Liver (tissue), 9 donors: ENCODE results near the gene DRD4. TPM values are rescaled to one million over a fixed set of nuclear protein-coding genes. Genes with fewer than 3 reads are reported as not detected.
A peak's percentile ranks its signal among the peaks of the same experiment; 100 is the strongest.

Experiments
- DNase-seq: peaks from one replicate; pipeline ENCODE4 v3.0.0-alpha.2; 2017; ENCODE audit warnings: low spot score
- H3K27ac ChIP-seq, 2 donors: one replicate each; pipeline ENCODE4 v1.7.0; 2013; ENCODE audit warnings: inconsistent platforms in 2 of 2, low read length in 2 of 2, control low read depth in 1 of 2, low read depth in 1 of 2, mild to moderate bottlenecking in 1 of 2
- H3K27me3 ChIP-seq, 4 donors: one replicate each; pipeline versions ENCODE4 v1.6.1 to v1.7.0; 2013; ENCODE audit warnings: low read length in 3 of 4, inconsistent platforms in 1 of 4, mild to moderate bottlenecking in 1 of 4, moderate library complexity in 1 of 4; ENCODE audit not compliant: control insufficient read depth in 4 of 4, insufficient read depth in 4 of 4
- H3K36me3 ChIP-seq, 4 donors: one replicate each; pipeline versions ENCODE4 v1.6.1 to v1.7.0; 2013; ENCODE audit warnings: low read length in 3 of 4, mild to moderate bottlenecking in 3 of 4, low read depth in 1 of 4, moderate library complexity in 1 of 4; ENCODE audit not compliant: control insufficient read depth in 4 of 4, insufficient read depth in 3 of 4
- H3K4me1 ChIP-seq, 4 donors: one replicate each; pipeline versions ENCODE4 v1.6.1 to v1.7.0; 2013; ENCODE audit warnings: low read length in 3 of 4, mild to moderate bottlenecking in 3 of 4, moderate library complexity in 1 of 4; ENCODE audit not compliant: control insufficient read depth in 4 of 4, insufficient read depth in 4 of 4
- H3K4me3 ChIP-seq, 3 donors: one replicate each; pipeline versions ENCODE4 v1.6.1 to v1.7.0; 2013; ENCODE audit warnings: low read length in 3 of 3, control low read depth in 1 of 3, low read depth in 1 of 3, mild to moderate bottlenecking in 1 of 3
- H3K9ac ChIP-seq, 2 donors: one replicate each; pipeline ENCODE4 v1.7.0; 2013; ENCODE audit warnings: low read length in 2 of 2, mild to moderate bottlenecking in 2 of 2, moderate library complexity in 2 of 2, control low read depth in 1 of 2, low read depth in 1 of 2
- H3K9me3 ChIP-seq, 4 donors: one replicate each; pipeline versions ENCODE4 v1.6.1 to v1.7.0; 2013; ENCODE audit warnings: low read length in 3 of 4; ENCODE audit not compliant: control insufficient read depth in 4 of 4
- FOXA1 ChIP-seq: IDR thresholded peaks from 2 replicates; pipeline ENCODE4 v1.6.1; 2016; ENCODE audit warnings: antibody characterized with exemption
- FOXA2 ChIP-seq: IDR thresholded peaks from 2 replicates; pipeline ENCODE4 v1.6.1; 2016; ENCODE audit warnings: antibody characterized with exemption
- GABPA ChIP-seq, 2 donors: IDR thresholded peaks in 1 of 2; conservative IDR thresholded peaks in 1 of 2; 2 replicates each; pipeline ENCODE4 v1.6.1; 2016; ENCODE audit warnings: antibody characterized with exemption in 2 of 2, mild to moderate bottlenecking in 1 of 2, moderate library complexity in 1 of 2
- HNF4G ChIP-seq: IDR thresholded peaks from 2 replicates; pipeline ENCODE4 v1.6.1; 2016; ENCODE audit warnings: antibody characterized with exemption
- JUND ChIP-seq, 2 donors: IDR thresholded peaks; 2 replicates each; pipeline ENCODE4 v1.6.1; 2016; ENCODE audit warnings: antibody characterized with exemption in 2 of 2
- NR2F2 ChIP-seq: IDR thresholded peaks from 2 replicates; pipeline ENCODE4 v1.6.1; 2016; ENCODE audit warnings: antibody characterized with exemption
- RAD21 ChIP-seq, 2 donors: IDR thresholded peaks; 2 replicates each; pipeline ENCODE4 v1.6.1; 2016; ENCODE audit warnings: antibody characterized with exemption in 2 of 2, mild to moderate bottlenecking in 2 of 2
- RXRA ChIP-seq, 2 donors: IDR thresholded peaks; 2 replicates each; pipeline ENCODE4 v1.6.1; 2017 to 2018; ENCODE audit warnings: antibody characterized with exemption in 2 of 2, mild to moderate bottlenecking in 1 of 2
- SP1 ChIP-seq: IDR thresholded peaks from 2 replicates; pipeline ENCODE4 v1.6.1; 2018; ENCODE audit warnings: antibody characterized with exemption, mild to moderate bottlenecking
- TAF1 ChIP-seq: conservative IDR thresholded peaks from 2 replicates; pipeline ENCODE4 v1.6.1; 2016; ENCODE audit warnings: antibody characterized with exemption, mild to moderate bottlenecking
- YY1 ChIP-seq: IDR thresholded peaks from 2 replicates; pipeline ENCODE4 v1.6.1; 2016; ENCODE audit warnings: antibody characterized with exemption, mild to moderate bottlenecking
- WGBS: extraction: QIAGEN DNeasy Blood & Tissue Kit; methylation state at CpG from one replicate; pipeline ENCODE4 v1.1.7; 2013; 5-methylcytosine and 5-hydroxymethylcytosine counted together
- polyA plus RNA-seq, 2 donors: library from polyadenylated mRNA; stranded (reverse) in 1 of 2; unstranded in 1 of 2; fragments of 200-250 nt in 1 of 2; fragments of >200 nt in 1 of 2; fragmentation: Nextera tagmentation in 1 of 2; extraction: Ambion mirVana in 1 of 2; gene quantifications; one replicate each; pipeline versions ENCODE4 v1.2.1 to v1.2.3, GENCODE V29; 2013 to 2015
- total RNA-seq, 2 donors: library from RNA; depleted of rRNA; stranded (reverse); fragments of >200 nt; gene quantifications; one replicate each; pipeline ENCODE4 v1.2.3, GENCODE V29; 2014
- TF ChIP-seq, protein P1 (sequence below): fragments of 150-350 bp; IDR thresholded peaks from 2 replicates; pipeline ENCODE4 v1.5.1; 2017; ENCODE audit warnings: improper control_type of control experiment, low read depth, low read length; ENCODE audit not compliant: missing input control
- TF ChIP-seq, protein P2 (sequence below): IDR thresholded peaks from 2 replicates; pipeline ENCODE4 v1.6.1; 2016; ENCODE audit warnings: antibody characterized with exemption
- TF ChIP-seq, protein P3 (sequence below): IDR thresholded peaks from 2 replicates; pipeline ENCODE4 v1.6.1; 2016; ENCODE audit warnings: antibody characterized with exemption
- donor health status: healthy.
- donor health status: healthy.
- donor health status: healthy.
- donor health status: healthy.
- donor health status: healthy.

DRD4 gene
- total and polyA plus RNA-seq, 4 donors, result not detected

DNA sequence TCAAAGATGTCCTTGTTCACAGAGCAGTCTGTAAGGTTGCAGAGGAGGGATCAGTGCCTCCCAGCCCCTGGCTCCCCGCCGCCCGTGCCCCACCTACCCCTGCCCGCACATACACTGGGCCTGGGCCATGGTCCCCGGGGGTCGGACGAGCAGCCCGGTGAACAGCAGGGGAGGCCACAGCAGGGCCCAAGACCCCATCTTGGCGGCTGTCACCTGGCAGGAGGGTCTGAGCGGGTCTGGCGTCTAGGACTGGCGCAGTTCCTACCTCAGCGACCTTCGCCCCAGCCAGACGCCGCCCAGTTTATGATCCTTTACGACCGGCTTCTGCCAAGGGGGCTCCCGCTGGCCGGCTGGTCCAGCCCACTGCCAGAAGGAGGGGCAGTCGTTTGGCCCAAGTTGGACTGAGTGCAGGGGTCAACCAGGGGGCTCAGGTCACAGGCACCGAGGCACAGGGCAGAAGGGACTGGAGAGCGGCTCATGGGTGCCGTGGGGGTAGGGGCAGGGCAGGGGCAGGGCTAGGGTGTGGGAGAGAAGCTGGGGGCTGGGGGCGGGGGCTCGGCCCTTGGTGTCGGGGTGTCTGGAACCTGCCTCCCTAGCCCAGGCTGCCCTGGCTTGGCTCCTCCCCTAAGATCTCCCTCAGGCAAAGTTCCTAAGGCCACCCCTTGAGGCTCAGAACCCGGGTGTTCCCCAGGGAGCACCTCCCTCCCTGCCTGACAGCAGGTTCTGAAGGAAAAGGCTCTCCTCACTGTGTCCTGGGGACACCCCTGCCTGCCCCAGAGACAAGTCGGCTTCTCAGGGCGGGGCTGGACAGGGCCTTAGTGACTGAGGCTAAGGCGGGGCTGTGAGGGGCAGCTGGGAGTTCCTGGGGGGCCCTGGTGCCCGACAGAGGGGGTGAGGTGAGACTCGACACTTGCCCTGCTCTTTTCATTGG, 12.1 kb upstream of the DRD4 start, which contains the start of gene CDHR5 (continued):
- TF ChIP-seq, protein P1, sequence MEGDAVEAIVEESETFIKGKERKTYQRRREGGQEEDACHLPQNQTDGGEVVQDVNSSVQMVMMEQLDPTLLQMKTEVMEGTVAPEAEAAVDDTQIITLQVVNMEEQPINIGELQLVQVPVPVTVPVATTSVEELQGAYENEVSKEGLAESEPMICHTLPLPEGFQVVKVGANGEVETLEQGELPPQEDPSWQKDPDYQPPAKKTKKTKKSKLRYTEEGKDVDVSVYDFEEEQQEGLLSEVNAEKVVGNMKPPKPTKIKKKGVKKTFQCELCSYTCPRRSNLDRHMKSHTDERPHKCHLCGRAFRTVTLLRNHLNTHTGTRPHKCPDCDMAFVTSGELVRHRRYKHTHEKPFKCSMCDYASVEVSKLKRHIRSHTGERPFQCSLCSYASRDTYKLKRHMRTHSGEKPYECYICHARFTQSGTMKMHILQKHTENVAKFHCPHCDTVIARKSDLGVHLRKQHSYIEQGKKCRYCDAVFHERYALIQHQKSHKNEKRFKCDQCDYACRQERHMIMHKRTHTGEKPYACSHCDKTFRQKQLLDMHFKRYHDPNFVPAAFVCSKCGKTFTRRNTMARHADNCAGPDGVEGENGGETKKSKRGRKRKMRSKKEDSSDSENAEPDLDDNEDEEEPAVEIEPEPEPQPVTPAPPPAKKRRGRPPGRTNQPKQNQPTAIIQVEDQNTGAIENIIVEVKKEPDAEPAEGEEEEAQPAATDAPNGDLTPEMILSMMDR, result no peak
- TF ChIP-seq RAD21 (IDR thresholded peaks at IDR 0.05) (peak in 1 of 2 donors; percentile 26), FOXA2 (no peak), GABPA (IDR thresholded peaks at IDR 0.05 in 1 of 2, conservative IDR thresholded peaks at IDR 0.05 in 1 of 2) (no peak), SP1 (peak; percentile 38), JUND (IDR thresholded peaks at IDR 0.05) (no peak), NR2F2 (no peak)

DNA sequence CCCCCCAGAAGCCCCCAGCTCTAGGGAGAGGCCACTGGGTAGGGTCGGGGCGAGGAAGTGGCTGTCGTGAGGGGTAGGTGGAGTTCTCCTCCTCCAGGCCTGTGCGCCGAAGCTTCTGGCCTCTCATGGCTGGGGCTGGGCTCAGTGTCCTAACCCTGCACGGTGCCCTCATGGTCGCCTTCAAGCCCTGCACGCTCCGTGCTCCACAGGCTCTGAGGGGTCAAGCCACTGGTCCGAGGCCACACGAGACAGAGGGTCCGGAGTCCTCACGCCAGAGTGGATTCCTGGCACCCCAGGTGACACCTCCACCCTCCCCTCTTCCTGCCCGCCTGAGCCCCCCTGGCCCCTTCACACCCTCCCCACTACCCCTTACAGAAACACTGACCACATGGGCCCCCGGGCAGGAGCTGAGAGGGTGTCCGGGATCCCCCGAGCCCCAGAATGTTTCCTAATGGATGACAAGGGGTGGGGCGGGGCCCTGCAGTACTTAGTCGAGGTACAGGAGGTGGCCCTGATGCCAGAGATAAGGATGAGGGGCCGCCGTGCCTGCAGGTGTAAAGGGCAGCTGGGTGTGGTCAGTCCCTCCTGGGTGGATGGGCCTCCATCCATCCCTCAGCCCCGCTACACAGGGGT, 11.3 kb upstream of the DRD4 start:
- no peak overlapping the region for H3K9ac ChIP-seq
- H3K27me3 ChIP-seq, result no peaks in the 10 kb centered on the region
- no peaks in the 10 kb centered on the region for H3K9me3 ChIP-seq
- no peak for TF ChIP-seq SP1
- no peak for TF ChIP-seq JUND (IDR thresholded peaks at IDR 0.05)
- DNase-seq, result no peak
- peaks cover 0 to 2% (median under 1%) of the 10 kb centered on the region in 4 donors for H3K36me3 ChIP-seq
- H3K4me1 ChIP-seq, result peaks cover 4 to 21% (median 9%) of the 10 kb centered on the region in 4 donors
- WGBS, result 80% methylated on average over 22 of the region's 22 CpGs
- H3K4me3 ChIP-seq, result no peak overlapping the region
- no peak overlapping the region for H3K27ac ChIP-seq

DNA sequence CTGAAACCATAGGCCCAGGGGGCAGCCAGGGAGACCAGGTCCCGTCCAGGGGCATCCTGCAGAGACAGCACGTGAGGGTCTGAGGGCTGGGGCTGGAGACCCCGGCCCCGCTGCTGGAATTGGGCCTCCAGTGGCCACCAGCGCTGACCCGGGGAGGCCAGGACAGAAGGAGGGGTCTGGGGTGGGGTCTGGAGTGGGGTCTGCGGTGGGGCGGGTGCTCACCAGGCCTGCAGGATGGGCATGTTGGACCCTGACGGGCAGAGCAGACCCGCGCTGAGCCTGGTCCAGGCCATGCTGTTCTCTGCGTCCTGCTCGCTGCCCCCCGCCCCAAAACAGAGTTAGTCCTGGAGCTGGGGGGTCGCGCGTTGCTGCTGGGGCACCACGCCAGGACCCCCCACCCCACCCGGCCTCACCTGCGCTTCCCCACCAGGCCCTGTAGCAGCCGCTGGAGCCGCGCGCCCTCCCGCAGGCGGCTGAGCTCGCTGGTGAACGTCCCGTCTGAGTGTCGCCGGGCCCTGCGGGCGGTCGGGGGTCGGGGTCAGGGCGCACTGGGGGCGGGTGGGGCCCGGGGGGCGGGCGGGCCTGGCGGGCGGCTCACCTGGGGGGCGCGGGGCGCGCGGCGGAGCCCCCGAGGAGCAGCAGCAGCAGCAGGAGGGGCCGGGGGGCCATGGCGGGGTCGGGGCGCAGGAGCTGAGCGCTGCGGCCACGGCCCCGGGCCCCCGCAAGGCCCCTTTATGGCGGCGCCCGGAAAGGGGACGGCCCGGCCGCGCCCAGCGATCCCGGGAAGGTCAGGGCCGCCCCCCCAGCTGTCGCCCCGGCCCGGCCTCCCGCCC, 10.4 kb upstream of the DRD4 start, which contains the start of gene SCT:
Gene SCT (minus strand): TSS at position 707 of the 833 bp plus-strand sequence. CDS start 38 bp downstream, at position 669.
- H3K27ac ChIP-seq, result no peak within 1 kb of the TSS
- H3K9ac ChIP-seq, result no peak within 1 kb of the TSS
- no peaks in the 10 kb centered on the region for H3K27me3 ChIP-seq
- no peaks in the 10 kb centered on the region for H3K9me3 ChIP-seq
- 41% methylated on average over 72 of the region's 72 CpGs for WGBS
- TF ChIP-seq, protein P2, sequence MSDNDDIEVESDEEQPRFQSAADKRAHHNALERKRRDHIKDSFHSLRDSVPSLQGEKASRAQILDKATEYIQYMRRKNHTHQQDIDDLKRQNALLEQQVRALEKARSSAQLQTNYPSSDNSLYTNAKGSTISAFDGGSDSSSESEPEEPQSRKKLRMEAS, result no peak
- TF ChIP-seq, protein P3, sequence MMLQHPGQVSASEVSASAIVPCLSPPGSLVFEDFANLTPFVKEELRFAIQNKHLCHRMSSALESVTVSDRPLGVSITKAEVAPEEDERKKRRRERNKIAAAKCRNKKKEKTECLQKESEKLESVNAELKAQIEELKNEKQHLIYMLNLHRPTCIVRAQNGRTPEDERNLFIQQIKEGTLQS, result no peak
- no peak for TF ChIP-seq NR2F2
- no peak for TF ChIP-seq HNF4G
- TF ChIP-seq YY1, result no peak
- no peak for TF ChIP-seq GABPA (IDR thresholded peaks at IDR 0.05 in 1 of 2, conservative IDR thresholded peaks at IDR 0.05 in 1 of 2)
- no peak for TF ChIP-seq SP1
- TF ChIP-seq, protein P1, result no peak
- no peak for TF ChIP-seq FOXA1
- no peak for TF ChIP-seq TAF1
- no peak for TF ChIP-seq JUND (IDR thresholded peaks at IDR 0.05)
- TF ChIP-seq RXRA (IDR thresholded peaks at IDR 0.05), result no peak
- H3K4me1 ChIP-seq, result peaks cover 4 to 21% (median 9%) of the 10 kb centered on the region in 4 donors
- H3K36me3 ChIP-seq, result peaks cover 0 to 2% (median 0%) of the 10 kb centered on the region in 4 donors
- no peak for DNase-seq
- H3K4me3 ChIP-seq, result no peak within 1 kb of the TSS
